Keratinocyte (primary cell): ENCODE data around the gene DNAJC8. TPM values are rescaled to one million over a fixed set of nuclear protein-coding genes. Genes with fewer than 3 reads are reported as not detected.

Source experiments
- DNase-seq: peaks from one replicate; pipeline ENCODE4 v3.0.0-alpha.2; 2011; ENCODE audit warnings: low read depth, missing footprints, low spot score
- FAIRE-seq: peaks from 2 replicates; lab custom pipeline; 2011; peaks lifted over from hg19 to GRCh38; lab: Jason Lieb, UNC
- H2AFZ ChIP-seq: 2 replicates; pipeline ENCODE4 v1.6.0; 2012; ENCODE audit warnings: low read length, control low read depth, inconsistent platforms; ENCODE audit not compliant: control insufficient read depth
- H3K27ac ChIP-seq: 2 replicates; pipeline ENCODE4 v1.5.1; 2011; ENCODE audit warnings: low read length; ENCODE audit not compliant: control insufficient read depth, insufficient read depth
- H3K27me3 ChIP-seq: 3 replicates; pipeline ENCODE4 v1.6.0; 2011; ENCODE audit warnings: low read length; ENCODE audit not compliant: control insufficient read depth, insufficient read depth; ENCODE audit errors: extremely low read depth
- H3K36me3 ChIP-seq, 2 experiments: 2 replicates in 1 of 2; 3 replicates in 1 of 2; pipeline ENCODE4 v1.5.1; 2011; ENCODE audit warnings: low read length in 2 of 2, mild to moderate bottlenecking in 1 of 2; ENCODE audit not compliant: control insufficient read depth in 2 of 2, insufficient read depth in 2 of 2; ENCODE audit errors: extremely low read depth in 1 of 2
- H3K4me1 ChIP-seq: 3 replicates; pipeline ENCODE4 v1.5.1; 2011; ENCODE audit warnings: low read length; ENCODE audit not compliant: control insufficient read depth, insufficient read depth; ENCODE audit errors: extremely low read depth
- H3K4me2 ChIP-seq: 3 replicates; pipeline ENCODE4 v1.6.0; 2011; ENCODE audit warnings: low read depth, low read length; ENCODE audit not compliant: control insufficient read depth, insufficient read depth; ENCODE audit errors: extremely low read depth
- H3K4me3 ChIP-seq, 3 experiments: fragments of 200-600 bp in 1 of 3; sonication (generic) in 1 of 3; 2 replicates in 2 of 3; 3 replicates in 1 of 3; pipeline ENCODE4 v1.5.1; 2011 to 2016; ENCODE audit warnings: low read length in 3 of 3, mild to moderate bottlenecking in 3 of 3, control low read depth in 2 of 3, inconsistent platforms in 1 of 3, low read depth in 1 of 3, mixed read lengths in 1 of 3, mixed run types in 1 of 3, moderate library complexity in 1 of 3; ENCODE audit not compliant: control insufficient read depth in 2 of 3, insufficient read depth in 2 of 3; ENCODE audit errors: extremely low read depth in 1 of 3
- H3K79me2 ChIP-seq: 2 replicates; pipeline ENCODE4 v1.6.0; 2012; ENCODE audit warnings: low read length; ENCODE audit not compliant: control insufficient read depth, insufficient read depth
- H3K9ac ChIP-seq: 3 replicates; pipeline ENCODE4 v1.6.0; 2011; ENCODE audit warnings: low read length; ENCODE audit not compliant: control insufficient read depth, insufficient read depth; ENCODE audit errors: extremely low read depth
- H3K9me1 ChIP-seq: 3 replicates; pipeline ENCODE4 v1.6.0; 2011; ENCODE audit warnings: low read length; ENCODE audit not compliant: control insufficient read depth, insufficient read depth; ENCODE audit errors: extremely low read depth
- H3K9me3 ChIP-seq: 2 replicates; pipeline ENCODE4 v1.5.1; 2012; ENCODE audit warnings: low read depth, low read length; ENCODE audit not compliant: control insufficient read depth
- H4K20me1 ChIP-seq: 3 replicates; pipeline ENCODE4 v1.6.0; 2011; ENCODE audit warnings: low read length; ENCODE audit not compliant: control insufficient read depth, insufficient read depth; ENCODE audit errors: extremely low read depth
- CTCF ChIP-seq, 3 experiments: IDR thresholded peaks in 1 of 3; conservative IDR thresholded peaks in 1 of 3; optimal IDR thresholded peaks in 1 of 3; 2 replicates in 2 of 3; 3 replicates in 1 of 3; pipeline versions ENCODE3 to v1.5.1; 2011; ENCODE audit warnings: low read length in 3 of 3, mild to moderate bottlenecking in 3 of 3, moderate library complexity in 2 of 3, control low read depth in 1 of 3, inconsistent platforms in 1 of 3; ENCODE audit not compliant: insufficient read depth in 2 of 3; ENCODE audit errors: extremely low read depth in 1 of 3
- EZH2 ChIP-seq: IDR thresholded peaks from one replicate; pipeline ENCODE4 v1.6.1; 2012; ENCODE audit warnings: inconsistent platforms, mild to moderate bottlenecking, low read length, moderate library complexity
- dilution Hi-C: fragments of 300-500 bp; cut with MboI; formaldehyde crosslinking; loops from one replicate; pipeline ENCODE4 v1.7.0; 2020; ENCODE audit warnings: low sequenced_read_pairs; ENCODE audit not compliant: extremely low pct_ligation_motif_present
- polyA plus RNA-seq, 5 experiments: library from polyadenylated mRNA; depleted of rRNA in 3 of 5; stranded (reverse) in 3 of 5; stranded (forward) in 1 of 5; unstranded in 1 of 5; fragments of >200 nt; gene quantifications; 1 replicate in 1 of 5; 2 replicates in 3 of 5; 3 replicates in 1 of 5; pipeline versions ENCODE4 v1.2.1 to v1.2.3, GENCODE V29; 2011 to 2012; ENCODE audit warnings: missing spikeins in 2 of 5, low read depth in 1 of 5, low replicate concordance in 1 of 5

DNAJC8 gene
- polyA plus RNA-seq, 1 donor (not counting 4 experiments of a cell fraction or from before 2014, with no cell fraction given): 104 TPM

- no peak overlapping the region for H3K27ac ChIP-seq
- dilution Hi-C loops: no loop called here
- no peaks in the 10 kb centered on the region for H4K20me1 ChIP-seq
- H3K79me2 ChIP-seq: no peaks in the 10 kb centered on the region
- no peak overlapping the region for H3K9ac ChIP-seq
- TF ChIP-seq CTCF (optimal IDR thresholded peaks at IDR 0.05 in 1 of 3, IDR thresholded peaks at IDR 0.05 in 1 of 3, conservative IDR thresholded peaks at IDR 0.05 in 1 of 3; ENCODE audit: extremely low read depth in 1 of 3, insufficient read depth in 2 of 3, low read length in 3 of 3) (no peak), EZH2 (no peak)
- no peaks in the 10 kb centered on the region for H3K27me3 ChIP-seq
- H3K4me2 ChIP-seq: no peak overlapping the region
- peaks cover 17% of the 10 kb centered on the region for H3K4me1 ChIP-seq
- H3K9me1 ChIP-seq: no peaks in the 10 kb centered on the region
- H3K36me3 ChIP-seq: no peaks in the 10 kb centered on the region
- no peak for FAIRE-seq
- H3K4me3 ChIP-seq: no peak overlapping the region
- DNase-seq: no peak
- H2AFZ ChIP-seq: no peak overlapping the region
- no peaks in the 10 kb centered on the region for H3K9me3 ChIP-seq
These were observed 70.7 kb downstream of the DNAJC8 start for GRCh38 chr1:28162151-28162550.

GRCh38 chr1:28161751-28162150 lies 71.1 kb downstream of the DNAJC8 start:
- no peaks in the 10 kb centered on the region for H4K20me1 ChIP-seq
- no peak overlapping the region for H3K4me2 ChIP-seq
- no peak for TF ChIP-seq CTCF (optimal IDR thresholded peaks at IDR 0.05 in 1 of 3, IDR thresholded peaks at IDR 0.05 in 1 of 3, conservative IDR thresholded peaks at IDR 0.05 in 1 of 3; ENCODE audit: extremely low read depth in 1 of 3, insufficient read depth in 2 of 3, low read length in 3 of 3)
- no peak for TF ChIP-seq EZH2
- peaks cover 17% of the 10 kb centered on the region for H3K4me1 ChIP-seq
- H3K27ac ChIP-seq: no peak overlapping the region
- H3K27me3 ChIP-seq: no peaks in the 10 kb centered on the region
- no peak overlapping the region for H2AFZ ChIP-seq
- no peak overlapping the region for H3K4me3 ChIP-seq
- dilution Hi-C loops: no loop called here
- no peaks in the 10 kb centered on the region for H3K9me3 ChIP-seq
- H3K9me1 ChIP-seq: no peaks in the 10 kb centered on the region
- no peaks in the 10 kb centered on the region for H3K79me2 ChIP-seq
- DNase-seq: no peak
- H3K36me3 ChIP-seq: no peaks in the 10 kb centered on the region
- no peak for FAIRE-seq
- no peak overlapping the region for H3K9ac ChIP-seq
